GM12878 (cell line): Measurements from ENCODE around the gene PPP1R17. TPM values are rescaled to one million over a fixed set of nuclear protein-coding genes. Genes with fewer than 3 reads are reported as not detected.

ENCODE experiments used
- ATAC-seq: fragments of 200-7000 bp; cut with Tn5 transposase; 3 replicates; pipeline ENCODE4 v1.9.1; 2020; ENCODE audit warnings: mild to moderate bottlenecking, moderate library complexity
- BruUV-seq: library from RNA; stranded (reverse); fragments of 400-500 nt; replicated peaks from 2 replicates; lab custom pipeline; 2021; lab: Mats Ljungman, UMichigan
- CTCF ChIA-PET: fragments of 300-600 bp; sonication (Branson Sonifier 250); formaldehyde crosslinking; extraction: SDS; loops from one replicate; lab custom pipeline; 2021; ENCODE audit warnings: inconsistent platforms; lab: Yijun Ruan, JAX
- POLR2A ChIA-PET: fragments of 350-600 bp; formaldehyde crosslinking; extraction: SDS; loops from one replicate; lab custom pipeline; 2021; ENCODE audit warnings: inconsistent platforms; lab: Charles Lee
- RAD21 ChIA-PET: fragments of 300-600 bp; sonication (Branson Sonifier 250); formaldehyde crosslinking; loops from one replicate; lab custom pipeline; 2023; ENCODE audit warnings: antibody characterized with exemption; ENCODE audit not compliant: unreplicated experiment; lab: Charles Lee
- SMC1A ChIA-PET: fragments of 300-600 bp; sonication (Branson Sonifier 250); formaldehyde crosslinking; loops from one replicate; lab custom pipeline; 2023; ENCODE audit not compliant: unreplicated experiment, uncharacterized antibody; lab: Charles Lee
- DNase-seq: peaks from one replicate; pipeline ENCODE4 v3.0.0-alpha.2; 2011; ENCODE audit warnings: low read depth, low spot score
- FAIRE-seq: peaks from 3 replicates; lab custom pipeline; 2011; peaks lifted over from hg19 to GRCh38; lab: Jason Lieb, UNC
- H2AFZ ChIP-seq: 2 replicates; pipeline ENCODE4 v1.6.0; 2011; ENCODE audit warnings: low read depth, low read length, control low read depth; ENCODE audit not compliant: control insufficient read depth
- H3K27ac ChIP-seq: 2 replicates; pipeline ENCODE4 v1.5.1; 2011; ENCODE audit warnings: control low read depth; ENCODE audit not compliant: control insufficient read depth, insufficient read depth
- H3K27me3 ChIP-seq, 2 experiments: replicated peaks in 1 of 2; 2 replicates each; pipeline versions ENCODE4 v1.6.0 to v1.6.1; 2011; ENCODE audit warnings: low read length in 1 of 2; ENCODE audit not compliant: control insufficient read depth in 2 of 2, insufficient read depth in 2 of 2
- H3K36me3 ChIP-seq, 2 experiments: 2 replicates each; pipeline ENCODE4 v1.5.1; 2011; ENCODE audit warnings: low read length in 1 of 2; ENCODE audit not compliant: control insufficient read depth in 2 of 2, insufficient read depth in 2 of 2
- H3K4me1 ChIP-seq: 2 replicates; pipeline ENCODE4 v1.6.1; 2011; ENCODE audit warnings: mild to moderate bottlenecking, low read length, moderate library complexity, mixed read lengths; ENCODE audit not compliant: control insufficient read depth, insufficient read depth
- H3K4me2 ChIP-seq: 2 replicates; pipeline ENCODE4 v1.6.0; 2011; ENCODE audit warnings: control low read depth; ENCODE audit not compliant: control insufficient read depth, insufficient read depth
- H3K4me3 ChIP-seq: fragments of 200-600 bp; sonication (generic); 2 replicates; pipeline ENCODE4 v1.5.1; 2016
- H3K79me2 ChIP-seq: 2 replicates; pipeline ENCODE4 v1.6.0; 2011; ENCODE audit warnings: low read length; ENCODE audit not compliant: control insufficient read depth, insufficient read depth
- H3K9ac ChIP-seq: 2 replicates; pipeline ENCODE4 v1.8.0; 2011; ENCODE audit warnings: low read length, control low read depth, mixed read lengths; ENCODE audit not compliant: control insufficient read depth, insufficient read depth
- H3K9me3 ChIP-seq: replicated peaks from 3 replicates; pipeline ENCODE4 v1.5.1; 2011; ENCODE audit warnings: mild to moderate bottlenecking, low read length; ENCODE audit not compliant: control insufficient read depth, insufficient read depth
- H4K20me1 ChIP-seq: 2 replicates; pipeline ENCODE4 v1.6.0; 2011; ENCODE audit not compliant: control insufficient read depth, insufficient read depth
- BCL11A ChIP-seq: IDR thresholded peaks from 2 replicates; pipeline ENCODE4 v1.6.1; 2011; ENCODE audit warnings: low read depth, low read length
- E2F4 ChIP-seq: IDR thresholded peaks from 2 replicates; pipeline ENCODE4 v1.6.1; 2012; ENCODE audit warnings: low read depth, low read length, improper control_type of control experiment
- E4F1 ChIP-seq: fragments of 450-650 bp; IDR thresholded peaks from 2 replicates; pipeline ENCODE4 v1.6.1; 2018; ENCODE audit warnings: borderline replicate concordance, mild to moderate bottlenecking; ENCODE audit not compliant: partially characterized antibody
- HDAC2 ChIP-seq: fragments of 200-600 bp; sonication (generic); IDR thresholded peaks from 2 replicates; pipeline ENCODE4 v1.6.1; 2017
- NFIC ChIP-seq: IDR thresholded peaks from 2 replicates; pipeline ENCODE4 v1.6.1; 2012; ENCODE audit warnings: low read depth, mild to moderate bottlenecking, inconsistent platforms, low read length, moderate library complexity
- POLR2AphosphoS2 ChIP-seq: IDR thresholded peaks from 2 replicates; pipeline ENCODE4 v1.6.1; 2011; ENCODE audit warnings: low read depth, mild to moderate bottlenecking, low read length, improper control_type of control experiment, moderate library complexity
- RAD21 ChIP-seq: IDR thresholded peaks from 2 replicates; pipeline ENCODE4 v1.6.1; 2011; ENCODE audit warnings: mild to moderate bottlenecking, low read depth, low read length, moderate library complexity; ENCODE audit not compliant: insufficient read depth
- SREBF1 ChIP-seq: IDR thresholded peaks from 2 replicates; pipeline ENCODE4 v1.6.1; 2012; ENCODE audit warnings: mild to moderate bottlenecking, low read length
- TBL1XR1 ChIP-seq: IDR thresholded peaks from 2 replicates; pipeline ENCODE4 v1.6.1; 2012; ENCODE audit warnings: low read depth, low read length, improper control_type of control experiment
- TCF3 ChIP-seq: IDR thresholded peaks from 2 replicates; pipeline ENCODE4 v1.6.1; 2012; ENCODE audit warnings: low read depth, mild to moderate bottlenecking, low read length, borderline replicate concordance; ENCODE audit not compliant: insufficient read depth
- TCF7 ChIP-seq: IDR thresholded peaks from 2 replicates; pipeline ENCODE4 v1.6.1; 2014; ENCODE audit warnings: antibody characterized with exemption, borderline replicate concordance
- ZNF217 ChIP-seq: fragments of 450-650 bp; IDR thresholded peaks from 2 replicates; pipeline ENCODE4 v1.6.1; 2017; ENCODE audit warnings: antibody characterized with exemption, mild to moderate bottlenecking
- ZNF24 ChIP-seq: fragments of 450-650 bp; IDR thresholded peaks from 2 replicates; pipeline ENCODE4 v1.6.1; 2017; ENCODE audit warnings: antibody characterized with exemption, mild to moderate bottlenecking
- in situ Hi-C: fragments of 300-500 bp; cut with MboI; formaldehyde crosslinking; loops from 9 replicates; pipeline ENCODE4 v1.14.3; 2018; ENCODE audit warnings: mixed read lengths
- intact Hi-C: fragments of 100-400 bp; cut with micrococcal nuclease; formaldehyde crosslinking; loops from one replicate; pipeline ENCODE4 v1.14.2; 2022; ENCODE audit not compliant: unreplicated experiment
- polyA plus RNA-seq, 11 experiments: library from polyadenylated mRNA; depleted of rRNA in 4 of 11; unstranded in 6 of 11; stranded (reverse) in 5 of 11; fragments of >200 nt; fragmentation: Nextera tagmentation in 4 of 11; fragmentation: Illumina TruSeq in 1 of 11; extraction: Ambion mirVana in 4 of 11; extraction: Trizol in 1 of 11; gene quantifications; 1 replicate in 1 of 11; 2 replicates in 10 of 11; pipeline versions ENCODE4 v1.2.1 to v1.2.3, GENCODE V29; 2011 to 2016; ENCODE audit warnings: inconsistent platforms in 2 of 11, missing spikeins in 2 of 11, low read depth in 1 of 11
- total RNA-seq, 4 experiments: library from RNA; depleted of rRNA in 3 of 4; stranded (reverse); fragments of >200 nt in 3 of 4; fragmentation: Illumina TruSeq in 1 of 4; extraction: Trizol in 1 of 4; gene quantifications; 2 replicates each; pipeline versions ENCODE4 v1.2.1 to v1.2.3, GENCODE V29; 2013 to 2021
- TF ChIP-seq, protein P1 (sequence below): fragments of 450-650 bp; IDR thresholded peaks from 2 replicates; pipeline ENCODE4 v1.6.1; 2017; ENCODE audit warnings: mild to moderate bottlenecking, moderate library complexity
- TF ChIP-seq, protein P2 (sequence below): IDR thresholded peaks from 2 replicates; pipeline ENCODE4 v1.6.1; 2011; ENCODE audit warnings: low read depth, mild to moderate bottlenecking, low read length, moderate library complexity, borderline replicate concordance; ENCODE audit errors: extremely low read depth
- TF ChIP-seq, protein P3 (sequence below): fragments of 450-650 bp; conservative IDR thresholded peaks from 2 replicates; pipeline ENCODE4 v1.6.1; 2017; ENCODE audit warnings: mild to moderate bottlenecking, moderate library complexity

Gene PPP1R17
- total and polyA plus RNA-seq, 10 of the 15 experiments (the other 5 are each of a cell fraction or from before 2014, with no cell fraction given) = 0.05 to 0.28 (median 0.19) TPM; not detected in 7

GRCh38 chr7:31669461-31669860 lies 17.6 kb upstream of the PPP1R17 start:
- ATAC-seq = no peak
- no peak overlapping the region for H3K4me3 ChIP-seq
- no peaks in the 10 kb centered on the region for H3K9me3 ChIP-seq
- H3K4me1 ChIP-seq = no peaks in the 10 kb centered on the region
- ChIA-PET RAD21 (no interaction called here), SMC1A (no interaction called here), POLR2A (no interaction called here), CTCF (no interaction called here)
- intact Hi-C loops = no loop called here
- BruUV-seq = no TSS peak
- no peak overlapping the region for H2AFZ ChIP-seq
- in situ Hi-C loops = no loop called here
- no peak for FAIRE-seq
- no peaks in the 10 kb centered on the region for H4K20me1 ChIP-seq
- no peak overlapping the region for H3K9ac ChIP-seq
- no peaks in the 10 kb centered on the region for H3K79me2 ChIP-seq
- H3K4me2 ChIP-seq = no peak overlapping the region
- H3K36me3 ChIP-seq = no peaks in the 10 kb centered on the region
- peaks cover 2 to 3% of the 10 kb centered on the region in 2 experiments; a peak in 3 of 4 replicates for H3K27me3 ChIP-seq
- no peak for DNase-seq
- H3K27ac ChIP-seq = no peak overlapping the region
- TF ChIP-seq, protein P1, sequence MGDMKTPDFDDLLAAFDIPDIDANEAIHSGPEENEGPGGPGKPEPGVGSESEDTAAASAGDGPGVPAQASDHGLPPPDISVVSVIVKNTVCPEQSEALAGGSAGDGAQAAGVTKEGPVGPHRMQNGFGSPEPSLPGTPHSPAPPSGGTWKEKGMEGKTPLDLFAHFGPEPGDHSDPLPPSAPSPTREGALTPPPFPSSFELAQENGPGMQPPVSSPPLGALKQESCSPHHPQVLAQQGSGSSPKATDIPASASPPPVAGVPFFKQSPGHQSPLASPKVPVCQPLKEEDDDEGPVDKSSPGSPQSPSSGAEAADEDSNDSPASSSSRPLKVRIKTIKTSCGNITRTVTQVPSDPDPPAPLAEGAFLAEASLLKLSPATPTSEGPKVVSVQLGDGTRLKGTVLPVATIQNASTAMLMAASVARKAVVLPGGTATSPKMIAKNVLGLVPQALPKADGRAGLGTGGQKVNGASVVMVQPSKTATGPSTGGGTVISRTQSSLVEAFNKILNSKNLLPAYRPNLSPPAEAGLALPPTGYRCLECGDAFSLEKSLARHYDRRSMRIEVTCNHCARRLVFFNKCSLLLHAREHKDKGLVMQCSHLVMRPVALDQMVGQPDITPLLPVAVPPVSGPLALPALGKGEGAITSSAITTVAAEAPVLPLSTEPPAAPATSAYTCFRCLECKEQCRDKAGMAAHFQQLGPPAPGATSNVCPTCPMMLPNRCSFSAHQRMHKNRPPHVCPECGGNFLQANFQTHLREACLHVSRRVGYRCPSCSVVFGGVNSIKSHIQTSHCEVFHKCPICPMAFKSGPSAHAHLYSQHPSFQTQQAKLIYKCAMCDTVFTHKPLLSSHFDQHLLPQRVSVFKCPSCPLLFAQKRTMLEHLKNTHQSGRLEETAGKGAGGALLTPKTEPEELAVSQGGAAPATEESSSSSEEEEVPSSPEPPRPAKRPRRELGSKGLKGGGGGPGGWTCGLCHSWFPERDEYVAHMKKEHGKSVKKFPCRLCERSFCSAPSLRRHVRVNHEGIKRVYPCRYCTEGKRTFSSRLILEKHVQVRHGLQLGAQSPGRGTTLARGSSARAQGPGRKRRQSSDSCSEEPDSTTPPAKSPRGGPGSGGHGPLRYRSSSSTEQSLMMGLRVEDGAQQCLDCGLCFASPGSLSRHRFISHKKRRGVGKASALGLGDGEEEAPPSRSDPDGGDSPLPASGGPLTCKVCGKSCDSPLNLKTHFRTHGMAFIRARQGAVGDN = no peak
- no peak for TF ChIP-seq HDAC2
- no peak for TF ChIP-seq E2F4
- TF ChIP-seq POLR2AphosphoS2 = no peak
- no peak for TF ChIP-seq BCL11A
- TF ChIP-seq TBL1XR1 = no peak
- TF ChIP-seq RAD21 = no peak
- TF ChIP-seq, protein P2, sequence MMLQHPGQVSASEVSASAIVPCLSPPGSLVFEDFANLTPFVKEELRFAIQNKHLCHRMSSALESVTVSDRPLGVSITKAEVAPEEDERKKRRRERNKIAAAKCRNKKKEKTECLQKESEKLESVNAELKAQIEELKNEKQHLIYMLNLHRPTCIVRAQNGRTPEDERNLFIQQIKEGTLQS = no peak
- TF ChIP-seq ZNF217 = no peak
- no peak for TF ChIP-seq E4F1
- TF ChIP-seq, protein P3, sequence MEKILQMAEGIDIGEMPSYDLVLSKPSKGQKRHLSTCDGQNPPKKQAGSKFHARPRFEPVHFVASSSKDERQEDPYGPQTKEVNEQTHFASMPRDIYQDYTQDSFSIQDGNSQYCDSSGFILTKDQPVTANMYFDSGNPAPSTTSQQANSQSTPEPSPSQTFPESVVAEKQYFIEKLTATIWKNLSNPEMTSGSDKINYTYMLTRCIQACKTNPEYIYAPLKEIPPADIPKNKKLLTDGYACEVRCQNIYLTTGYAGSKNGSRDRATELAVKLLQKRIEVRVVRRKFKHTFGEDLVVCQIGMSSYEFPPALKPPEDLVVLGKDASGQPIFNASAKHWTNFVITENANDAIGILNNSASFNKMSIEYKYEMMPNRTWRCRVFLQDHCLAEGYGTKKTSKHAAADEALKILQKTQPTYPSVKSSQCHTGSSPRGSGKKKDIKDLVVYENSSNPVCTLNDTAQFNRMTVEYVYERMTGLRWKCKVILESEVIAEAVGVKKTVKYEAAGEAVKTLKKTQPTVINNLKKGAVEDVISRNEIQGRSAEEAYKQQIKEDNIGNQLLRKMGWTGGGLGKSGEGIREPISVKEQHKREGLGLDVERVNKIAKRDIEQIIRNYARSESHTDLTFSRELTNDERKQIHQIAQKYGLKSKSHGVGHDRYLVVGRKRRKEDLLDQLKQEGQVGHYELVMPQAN = no peak
- no peak for TF ChIP-seq TCF3
- TF ChIP-seq SREBF1 = no peak
- no peak for TF ChIP-seq NFIC
- TF ChIP-seq ZNF24 = no peak
- TF ChIP-seq TCF7 = no peak
